RPMI7951 (cell line): ENCODE results near the gene RNASE11. TPM values are rescaled to one million over a fixed set of nuclear protein-coding genes. Genes with fewer than 3 reads are reported as not detected.
"Not testable (repeated sequence)": the region's sequence is repeated elsewhere in the genome, so short reads cannot be mapped to it uniquely, and the experiment has no call there.

Experiments used
- DNase-seq: peaks from one replicate; pipeline ENCODE4 v3.0.0-alpha.2; 2012; ENCODE audit warnings: low read depth
- total RNA-seq: library from RNA; depleted of rRNA; stranded (reverse); fragments of >200 nt; shearing (Covaris generic); gene quantifications from 2 replicates; pipeline ENCODE4 v1.2.3, GENCODE V29; 2014

Gene RNASE11
- total RNA-seq, 1 experiment from 2014 or later, result not detected

GRCh38 chr14:20614038-20614840 lies 26.4 kb upstream of the RNASE11 start:
- no peak for DNase-seq

DNA sequence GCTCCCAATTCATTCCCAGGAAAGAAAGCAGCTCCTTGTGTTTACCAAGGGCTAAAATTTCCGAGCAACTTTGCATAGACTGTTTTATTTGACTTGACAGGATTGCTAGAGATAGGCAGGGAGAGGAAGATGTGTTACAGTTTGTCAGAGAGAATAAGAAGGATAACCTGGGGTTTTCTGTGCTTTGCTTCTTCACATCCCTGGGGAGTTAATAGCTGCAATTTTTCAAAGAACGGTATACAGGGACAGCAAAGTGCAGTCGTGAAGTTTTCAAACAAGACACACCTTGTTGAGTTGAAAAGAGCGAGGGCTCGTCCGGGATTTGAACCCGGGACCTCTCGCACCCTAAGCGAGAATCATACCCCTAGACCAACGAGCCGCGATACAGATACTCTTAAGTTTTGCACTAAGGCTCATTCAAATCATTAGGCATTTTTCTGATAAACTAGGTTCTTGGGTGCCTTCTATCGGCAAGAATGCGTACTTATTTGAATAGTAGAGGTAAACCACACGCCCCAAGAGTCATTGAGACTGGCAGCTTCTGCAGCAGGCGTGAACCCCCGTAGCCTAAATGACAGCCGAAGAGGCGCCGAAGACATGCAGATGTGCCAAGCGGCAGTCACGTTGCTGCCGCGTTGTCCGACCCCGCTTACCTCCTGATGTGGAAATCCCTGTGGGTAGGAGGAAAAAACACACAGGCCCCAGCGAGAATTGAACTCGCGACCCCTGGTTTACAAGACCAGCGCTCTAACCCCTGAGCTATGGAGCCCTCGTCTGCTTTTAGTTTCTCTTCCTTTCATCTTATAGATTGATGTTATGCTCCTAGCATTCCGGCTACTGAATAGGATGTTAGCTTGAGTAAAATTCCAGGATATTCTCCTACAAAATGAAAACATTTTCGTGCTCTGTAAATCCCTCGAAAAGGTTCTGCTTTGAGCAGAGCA lies 25.6 kb upstream of the RNASE11 start:
- DNase-seq, result peak; percentile 96

GRCh38 chr14:20612403-20612802 lies 24.6 kb upstream of the RNASE11 start:
- no peak for DNase-seq

DNA sequence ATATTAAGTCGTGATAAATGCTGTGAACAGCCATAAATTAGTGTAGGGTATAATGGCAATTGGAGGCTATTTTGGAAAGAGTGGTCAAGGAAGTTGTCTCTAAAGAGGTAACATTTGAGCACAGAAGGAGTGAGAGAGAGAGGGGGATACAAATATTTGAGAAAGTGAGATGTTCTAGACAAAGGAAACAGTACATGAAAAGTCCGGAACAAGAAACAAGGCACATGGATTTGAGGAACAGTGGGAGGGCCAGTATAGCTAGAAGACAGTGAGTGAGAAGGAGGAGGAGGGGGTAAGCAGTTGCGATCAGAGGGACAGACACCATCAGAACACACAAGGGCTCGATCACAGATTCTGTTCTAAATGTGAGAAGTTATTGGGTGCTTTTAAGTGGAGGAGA lies 23.5 kb upstream of the RNASE11 start:
- no peak for DNase-seq

- peak; percentile 74 for DNase-seq
Measured at GRCh38 chr14:20610002-20610765, 22.4 kb upstream of the RNASE11 start.

GRCh38 chr14:20609215-20610001 lies 21.6 kb upstream of the RNASE11 start:
- DNase-seq, result peak; percentile 80

DNA sequence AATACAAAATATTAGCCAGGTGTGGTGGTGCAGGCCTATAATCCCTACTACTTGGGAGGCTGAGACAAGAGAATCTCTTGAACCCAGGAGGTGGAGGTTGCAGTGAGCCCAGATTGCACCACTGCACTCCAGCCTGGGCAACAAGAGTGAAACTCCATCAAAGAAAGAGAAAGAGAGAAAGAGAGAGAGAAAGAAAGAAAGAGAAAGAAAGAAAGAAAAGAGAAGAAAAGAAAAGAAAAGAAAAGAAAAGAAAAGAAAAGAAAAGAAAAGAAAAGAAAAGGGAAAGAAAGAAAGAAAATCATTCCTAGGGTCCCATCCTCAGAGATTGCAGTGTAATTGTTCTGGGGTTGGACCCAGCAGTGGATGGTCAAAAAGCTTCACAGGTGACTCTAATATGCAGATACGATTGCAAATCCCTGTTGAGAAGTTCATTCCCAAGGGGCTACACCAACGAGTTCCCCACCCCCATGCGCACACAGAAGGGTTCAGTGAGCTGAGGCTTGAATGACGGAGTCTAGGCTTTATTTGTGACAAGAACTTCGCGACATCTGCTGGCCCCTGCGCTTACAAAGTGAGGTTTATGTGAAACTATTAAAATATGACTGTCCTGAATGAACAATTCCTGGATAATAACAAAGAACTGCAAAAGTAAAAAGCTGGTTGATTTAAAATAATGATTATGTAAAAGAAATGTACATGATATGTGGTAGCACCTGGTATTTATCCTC lies 20.7 kb upstream of the RNASE11 start:
- DNase-seq, result no peak

DNA sequence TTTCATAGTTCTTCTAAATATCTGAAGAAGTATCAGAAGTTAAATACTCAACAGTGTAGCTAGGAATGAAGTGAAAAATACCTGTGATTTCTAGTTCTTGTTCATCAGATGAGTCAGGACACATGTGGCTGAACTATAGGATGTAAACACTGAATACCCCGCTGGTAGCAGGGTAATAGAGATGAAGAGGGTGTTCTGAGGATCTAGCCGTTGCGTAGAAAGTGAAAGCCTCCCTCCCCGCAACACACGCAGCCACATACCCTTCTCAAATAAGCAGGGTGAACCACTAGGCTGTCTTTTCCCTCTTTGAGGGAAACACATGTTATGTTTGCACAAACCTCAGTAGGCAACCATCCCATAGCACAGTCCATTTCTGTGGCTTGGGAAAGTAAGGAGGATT lies 19.8 kb upstream of the RNASE11 start:
- DNase-seq, result no peak

DNA sequence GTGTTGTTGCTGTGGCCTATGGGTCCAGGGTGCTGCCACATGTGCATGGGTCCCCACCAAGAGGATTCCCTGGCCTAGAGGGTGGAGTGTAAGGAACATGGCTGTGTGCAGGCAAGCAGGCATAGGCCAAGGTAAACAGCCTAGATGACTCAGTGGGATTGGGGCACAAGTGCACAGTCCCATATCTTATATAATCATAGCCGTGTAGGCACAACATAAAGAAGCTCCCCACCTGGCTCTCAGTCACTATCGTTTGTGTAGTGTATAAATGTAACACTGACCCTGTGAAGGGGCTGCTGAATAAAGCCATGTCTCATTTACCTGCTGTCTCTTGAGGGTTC lies 19.1 kb upstream of the RNASE11 start:
- no peak for DNase-seq

- DNase-seq, result peak; percentile 33
Measured at GRCh38 chr14:20606190-20606901, 18.5 kb upstream of the RNASE11 start.

GRCh38 chr14:20603813-20604690 lies 16.3 kb upstream of the RNASE11 start:
- no peak for DNase-seq

DNA sequence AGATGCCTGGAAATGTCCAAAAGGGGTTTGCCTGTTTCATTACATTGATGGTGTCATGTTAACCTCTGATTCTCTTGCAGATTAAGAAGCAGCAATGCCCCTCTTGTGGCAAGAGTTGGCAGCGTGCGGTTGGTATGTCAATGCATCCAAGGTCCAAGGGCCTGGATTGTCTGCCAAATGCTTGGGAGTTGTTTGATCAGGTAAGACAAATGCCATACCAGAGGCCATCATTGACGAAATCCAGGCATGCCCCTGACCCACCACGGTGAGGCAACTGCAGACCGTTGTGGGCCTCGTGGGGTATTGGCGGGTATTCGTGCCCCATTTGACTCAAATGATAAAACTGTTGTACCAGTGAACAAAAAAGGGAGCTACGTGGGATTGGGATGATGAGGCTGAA lies 14.8 kb upstream of the RNASE11 start:
- DNase-seq, result no peak

- DNase-seq, result no peak
Measured at GRCh38 chr14:20601522-20601921, 13.7 kb upstream of the RNASE11 start.

DNA sequence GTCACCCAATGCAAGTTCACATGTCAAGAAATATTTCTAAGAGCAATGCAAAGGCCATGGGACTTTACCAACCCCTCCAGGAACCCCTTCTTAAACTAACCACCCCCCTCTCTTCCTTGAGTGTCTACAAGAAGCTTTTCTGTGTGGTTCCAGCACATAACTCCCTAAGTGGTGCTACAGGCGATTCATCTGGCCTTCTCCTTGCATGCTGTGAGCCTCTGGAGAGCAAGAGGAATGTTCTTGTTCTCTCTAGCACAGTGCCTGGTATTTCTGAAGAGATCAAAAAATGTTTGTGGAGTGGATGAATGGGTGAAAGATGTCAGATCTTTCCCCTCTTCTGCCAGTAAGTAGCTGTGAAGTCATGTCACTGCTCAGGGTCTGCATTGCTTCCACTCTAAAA lies 9.3 kb upstream of the RNASE11 start:
- no peak for DNase-seq

- not testable (repeated sequence) for DNase-seq
Measured at GRCh38 chr14:20595726-20596125, 7.9 kb upstream of the RNASE11 start.

DNA sequence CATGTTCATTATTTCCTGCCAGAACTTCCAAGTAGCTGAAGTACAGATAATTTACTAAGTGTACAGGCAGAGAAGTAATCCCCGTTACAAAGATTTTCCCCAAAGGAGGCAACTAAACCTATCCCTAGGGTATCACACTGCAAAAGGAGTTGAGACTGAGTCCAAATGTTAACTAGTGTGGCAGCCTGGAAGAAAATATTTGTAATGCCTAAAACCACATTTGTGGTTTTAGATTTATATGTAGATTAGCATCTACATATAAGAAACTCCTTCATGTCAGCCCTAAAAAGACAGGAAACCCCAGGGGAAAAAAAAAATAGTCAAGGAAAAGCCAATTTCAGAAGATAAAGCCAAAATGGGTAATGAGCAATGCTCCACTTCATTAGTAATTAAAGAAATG lies 4.8 kb upstream of the RNASE11 start:
- peak; percentile 10 for DNase-seq

- no peak for DNase-seq
Measured at GRCh38 chr14:20591235-20591634, 3.4 kb upstream of the RNASE11 start, which contains the start of gene RNASE12. Gene RNASE12, minus strand, starts transcription at chr14:20591376. Its CDS starts 653 bp downstream, at chr14:20590723.

- no peak for DNase-seq
Measured at GRCh38 chr14:20583908-20584307, 3.9 kb downstream of the RNASE11 start.

DNA sequence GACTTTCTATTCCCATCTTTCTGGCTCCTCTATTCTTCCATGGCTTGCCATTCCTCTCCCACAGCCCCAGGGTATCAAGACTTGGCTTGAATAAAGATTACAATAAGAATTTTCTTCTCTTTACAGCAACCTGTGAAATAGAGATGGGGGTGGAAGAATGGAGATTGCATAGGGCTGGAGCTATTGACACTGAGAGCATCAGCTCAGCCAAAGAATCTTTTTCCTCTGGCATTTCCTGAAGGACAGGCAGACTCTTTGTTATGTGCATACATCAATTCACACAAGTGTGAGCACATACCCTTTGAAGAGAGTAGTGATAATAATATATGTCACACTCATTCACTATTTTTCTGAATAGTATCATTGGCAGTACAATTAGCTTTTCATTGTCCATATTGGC lies 4.7 kb downstream of the RNASE11 start:
- no peak for DNase-seq
